Measurements from ENCODE around the gene LMNTD1.
A peak's percentile ranks its signal among the peaks of the same experiment; 100 is the strongest.

LMNTD1 gene

DNA sequence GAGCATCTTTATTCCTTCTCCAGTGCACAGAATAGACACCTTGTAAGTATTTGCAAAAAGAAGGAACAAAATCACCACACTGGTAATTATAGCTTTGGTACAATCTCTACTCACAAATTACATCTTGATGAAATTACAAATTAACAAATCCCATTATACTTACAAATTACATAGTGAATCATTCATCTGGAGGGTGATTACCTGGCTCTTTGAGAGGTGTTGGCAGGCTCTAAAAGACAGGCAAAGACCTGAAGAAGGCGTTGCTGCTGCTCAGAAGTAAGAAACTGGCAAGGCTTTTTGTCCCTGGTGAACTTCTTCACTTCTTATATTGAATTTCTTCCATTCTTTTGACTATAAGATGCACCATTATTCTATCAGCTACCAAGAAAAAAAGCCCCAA, 21.7 kb upstream of the LMNTD1 start:
- Histone ChIP-seq H3K36me3 (ENCODE audit: insufficient read depth, insufficient read length, low read length) (no peaks in the 10 kb centered on the region), H3K9ac (ENCODE audit: insufficient read length, low read depth) (no peak overlapping the region), H3K4me3 (ENCODE audit: insufficient read length, low read depth) (no peak overlapping the region), H3K27me3 (ENCODE audit: insufficient read depth, insufficient read length) (no peaks in the 10 kb centered on the region), H3K9me3 (ENCODE audit: insufficient read depth, low read length) (no peaks in the 10 kb centered on the region), H3K4me1 (ENCODE audit: insufficient read depth, insufficient read length) (no peaks in the 10 kb centered on the region)
- TF ChIP-seq ZNF274 (IDR thresholded peaks at IDR 0.05; ENCODE audit: low read depth, low read length) = no peak
- no peak for TF ChIP-seq SUZ12 (IDR thresholded peaks at IDR 0.05; ENCODE audit: extremely low read depth, insufficient read depth, insufficient read length)
- no peak for TF ChIP-seq YY1 (IDR thresholded peaks at IDR 0.05; ENCODE audit: insufficient read depth, insufficient read length)
- no peak for DNase-seq (ENCODE audit: low read depth, low spot score)

DNA sequence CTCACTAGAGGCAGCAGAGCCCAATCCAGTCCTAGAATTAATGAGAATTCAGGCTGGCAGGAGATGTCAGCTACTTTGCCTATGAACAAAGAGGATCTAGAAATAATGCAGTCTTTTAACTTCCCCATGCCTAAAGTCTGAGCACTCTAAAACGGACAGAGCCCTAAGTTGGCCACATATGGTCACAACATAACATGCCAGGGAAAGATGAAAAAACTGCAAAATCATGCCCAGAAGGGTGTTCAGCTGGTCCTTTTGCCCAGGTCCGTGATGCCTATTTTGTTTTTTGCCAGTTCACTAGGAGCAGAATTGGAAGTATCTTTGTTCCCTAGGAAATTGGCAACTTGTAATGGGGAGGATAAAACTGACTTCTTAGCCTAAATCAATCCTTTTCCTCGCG, 20.3 kb upstream of the LMNTD1 start:
- no peaks in the 10 kb centered on the region for H3K27me3 ChIP-seq (ENCODE audit: insufficient read depth, insufficient read length)
- no peaks in the 10 kb centered on the region for H3K4me1 ChIP-seq (ENCODE audit: insufficient read depth, insufficient read length)

DNA sequence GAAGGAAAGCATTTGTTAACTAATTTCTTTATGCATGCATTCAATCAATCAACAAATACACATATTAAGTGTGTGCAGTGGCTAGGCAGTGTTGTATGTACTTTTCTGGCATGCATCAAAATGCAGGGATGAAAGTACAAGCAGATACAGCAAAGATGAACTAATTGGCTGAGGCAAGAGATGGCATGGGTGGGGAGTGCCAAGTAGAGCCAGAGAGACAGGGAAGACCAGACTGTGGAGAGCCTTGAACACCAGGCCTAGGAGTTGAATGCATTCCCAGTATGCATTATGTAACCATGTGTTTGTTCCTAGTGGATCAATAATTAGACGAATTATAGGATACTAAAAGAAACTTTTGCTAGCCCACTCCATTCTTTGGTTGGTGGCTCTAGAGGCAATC, 17.3 kb upstream of the LMNTD1 start:
- no peaks in the 10 kb centered on the region for H3K27me3 ChIP-seq (ENCODE audit: insufficient read depth, insufficient read length)
- no peak for TF ChIP-seq SUZ12 (IDR thresholded peaks at IDR 0.05; ENCODE audit: extremely low read depth, insufficient read depth, insufficient read length)
- TF ChIP-seq YY1 (IDR thresholded peaks at IDR 0.05; ENCODE audit: insufficient read depth, insufficient read length) = no peak
- TF ChIP-seq ZNF274 (IDR thresholded peaks at IDR 0.05; ENCODE audit: low read depth, low read length) = no peak
- H3K9ac ChIP-seq (ENCODE audit: insufficient read length, low read depth) = no peak overlapping the region
- H3K36me3 ChIP-seq (ENCODE audit: insufficient read depth, insufficient read length, low read length) = no peaks in the 10 kb centered on the region
- DNase-seq (ENCODE audit: low read depth, low spot score) = no peak
- H3K4me1 ChIP-seq (ENCODE audit: insufficient read depth, insufficient read length) = no peaks in the 10 kb centered on the region
- peaks cover 3% of the 10 kb centered on the region; the same call in 1 of the 2 replicates for H3K9me3 ChIP-seq (ENCODE audit: insufficient read depth, low read length)
- H3K4me3 ChIP-seq (ENCODE audit: insufficient read length, low read depth) = no peak overlapping the region

More for the DNA sequence above, 20.3 kb upstream of the LMNTD1 start:
- DNase-seq (ENCODE audit: low read depth, low spot score) = no peak
- H3K9me3 ChIP-seq (ENCODE audit: insufficient read depth, low read length) = no peaks in the 10 kb centered on the region; the same call in 1 of the 2 replicates
- no peaks in the 10 kb centered on the region for H3K36me3 ChIP-seq (ENCODE audit: insufficient read depth, insufficient read length, low read length)
- TF ChIP-seq ZNF274 (IDR thresholded peaks at IDR 0.05; ENCODE audit: low read depth, low read length) = no peak
- no peak for TF ChIP-seq SUZ12 (IDR thresholded peaks at IDR 0.05; ENCODE audit: extremely low read depth, insufficient read depth, insufficient read length)
- no peak for TF ChIP-seq YY1 (IDR thresholded peaks at IDR 0.05; ENCODE audit: insufficient read depth, insufficient read length)
- H3K9ac ChIP-seq (ENCODE audit: insufficient read length, low read depth) = no peak overlapping the region
- H3K4me3 ChIP-seq (ENCODE audit: insufficient read length, low read depth) = no peak overlapping the region

- Histone ChIP-seq H3K27me3 (ENCODE audit: insufficient read depth, insufficient read length) (no peaks in the 10 kb centered on the region), H3K4me1 (ENCODE audit: insufficient read depth, insufficient read length) (no peaks in the 10 kb centered on the region), H3K9ac (ENCODE audit: insufficient read length, low read depth) (no peak overlapping the region), H3K9me3 (ENCODE audit: insufficient read depth, low read length) (peaks cover 25% of the 10 kb centered on the region; the same call in 1 of the 2 replicates), H3K4me3 (ENCODE audit: insufficient read length, low read depth) (no peak overlapping the region), H3K36me3 (ENCODE audit: insufficient read depth, insufficient read length, low read length) (no peaks in the 10 kb centered on the region)
- DNase-seq (ENCODE audit: low read depth, low spot score) = no peak
- TF ChIP-seq SUZ12 (IDR thresholded peaks at IDR 0.05; ENCODE audit: extremely low read depth, insufficient read depth, insufficient read length) = no peak
- TF ChIP-seq YY1 (IDR thresholded peaks at IDR 0.05; ENCODE audit: insufficient read depth, insufficient read length) = no peak
- no peak for TF ChIP-seq ZNF274 (IDR thresholded peaks at IDR 0.05; ENCODE audit: low read depth, low read length)
Observed at GRCh38 chr12:25566202-25566949, 13.3 kb upstream of the LMNTD1 start.

GRCh38 chr12:25558586-25558985, 5.5 kb upstream of the LMNTD1 start:
- H3K36me3 ChIP-seq (ENCODE audit: insufficient read depth, insufficient read length, low read length) = no peaks in the 10 kb centered on the region
- no peaks in the 10 kb centered on the region for H3K27me3 ChIP-seq (ENCODE audit: insufficient read depth, insufficient read length)
- peaks cover 9% of the 10 kb centered on the region; the same call in 1 of the 2 replicates for H3K9me3 ChIP-seq (ENCODE audit: insufficient read depth, low read length)
- H3K9ac ChIP-seq (ENCODE audit: insufficient read length, low read depth) = no peak overlapping the region
- H3K4me3 ChIP-seq (ENCODE audit: insufficient read length, low read depth) = no peak overlapping the region
- TF ChIP-seq SUZ12 (IDR thresholded peaks at IDR 0.05; ENCODE audit: extremely low read depth, insufficient read depth, insufficient read length) (no peak), ZNF274 (IDR thresholded peaks at IDR 0.05; ENCODE audit: low read depth, low read length) (no peak), YY1 (IDR thresholded peaks at IDR 0.05; ENCODE audit: insufficient read depth, insufficient read length) (no peak)
- no peak for DNase-seq (ENCODE audit: low read depth, low spot score)
- H3K4me1 ChIP-seq (ENCODE audit: insufficient read depth, insufficient read length) = no peaks in the 10 kb centered on the region

DNA sequence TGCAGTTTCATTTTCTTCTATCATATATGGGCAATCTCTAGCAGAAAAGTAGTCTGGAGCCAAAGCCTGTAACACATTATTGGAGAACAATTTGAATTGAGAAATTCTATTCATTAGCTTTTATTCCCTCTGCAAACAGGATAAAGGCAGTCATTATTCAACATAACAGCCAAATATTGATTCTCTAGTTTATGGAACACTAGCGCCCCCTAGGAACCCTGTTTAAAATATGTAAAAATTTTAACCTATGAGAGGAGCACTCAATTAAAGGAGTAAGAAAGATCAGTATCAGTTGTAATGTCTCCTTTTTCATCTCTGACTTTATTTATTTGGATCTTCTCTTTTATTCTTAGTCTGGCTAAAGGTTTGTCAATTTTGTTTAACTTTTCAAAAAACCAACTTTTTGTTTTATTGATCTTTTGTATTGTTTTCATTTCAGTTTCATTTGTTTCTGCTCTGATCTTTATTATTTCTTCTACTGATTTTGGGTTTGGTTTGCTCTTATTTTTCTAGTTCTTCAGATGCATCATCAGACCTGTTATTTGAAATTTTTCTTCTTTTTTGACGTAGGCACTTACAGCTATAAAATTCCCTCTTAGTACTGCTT, 4.8 kb upstream of the LMNTD1 start:
- Histone ChIP-seq H3K9ac (ENCODE audit: insufficient read length, low read depth) (no peak overlapping the region), H3K27me3 (ENCODE audit: insufficient read depth, insufficient read length) (no peaks in the 10 kb centered on the region)
- DNase-seq (ENCODE audit: low read depth, low spot score) = peak; percentile 69

GRCh38 chr12:25556153-25556552, 3.1 kb upstream of the LMNTD1 start:
- H3K27me3 ChIP-seq (ENCODE audit: insufficient read depth, insufficient read length) = no peaks in the 10 kb centered on the region

More for the DNA sequence above, 4.8 kb upstream of the LMNTD1 start:
- Histone ChIP-seq H3K4me1 (ENCODE audit: insufficient read depth, insufficient read length) (no peaks in the 10 kb centered on the region), H3K36me3 (ENCODE audit: insufficient read depth, insufficient read length, low read length) (no peaks in the 10 kb centered on the region), H3K4me3 (ENCODE audit: insufficient read length, low read depth) (no peak overlapping the region), H3K9me3 (ENCODE audit: insufficient read depth, low read length) (peaks cover 2% of the 10 kb centered on the region; the same call in 1 of the 2 replicates)
- no peak for TF ChIP-seq SUZ12 (IDR thresholded peaks at IDR 0.05; ENCODE audit: extremely low read depth, insufficient read depth, insufficient read length)
- no peak for TF ChIP-seq YY1 (IDR thresholded peaks at IDR 0.05; ENCODE audit: insufficient read depth, insufficient read length)
- TF ChIP-seq ZNF274 (IDR thresholded peaks at IDR 0.05; ENCODE audit: low read depth, low read length) = no peak

More at GRCh38 chr12:25556153-25556552, 3.1 kb upstream of the LMNTD1 start:
- DNase-seq (ENCODE audit: low read depth, low spot score) = no peak
- H3K9me3 ChIP-seq (ENCODE audit: insufficient read depth, low read length) = no peaks in the 10 kb centered on the region
- TF ChIP-seq SUZ12 (IDR thresholded peaks at IDR 0.05; ENCODE audit: extremely low read depth, insufficient read depth, insufficient read length) (no peak), ZNF274 (IDR thresholded peaks at IDR 0.05; ENCODE audit: low read depth, low read length) (no peak), YY1 (IDR thresholded peaks at IDR 0.05; ENCODE audit: insufficient read depth, insufficient read length) (no peak)
- H3K4me1 ChIP-seq (ENCODE audit: insufficient read depth, insufficient read length) = no peaks in the 10 kb centered on the region
- no peaks in the 10 kb centered on the region for H3K36me3 ChIP-seq (ENCODE audit: insufficient read depth, insufficient read length, low read length)
- no peak overlapping the region for H3K9ac ChIP-seq (ENCODE audit: insufficient read length, low read depth)
- no peak overlapping the region for H3K4me3 ChIP-seq (ENCODE audit: insufficient read length, low read depth)
